HG03025 (cell line): ENCODE data around the gene IL1RAPL2.
"Not testable (repeated sequence)": the region's sequence is repeated elsewhere in the genome, so short reads cannot be mapped to it uniquely, and the experiment has no call there.

Source experiments
- ATAC-seq: cut with Tn5 transposase; IDR thresholded peaks from one replicate; pipeline ENCODE4 v1.9.1; 2021; ENCODE audit warnings: mild to moderate bottlenecking, moderate library complexity; ENCODE audit not compliant: unreplicated experiment, low FRiP score

Gene IL1RAPL2

GRCh38 chrX:105134273-105134672 lies 568.3 kb downstream of the IL1RAPL2 start:
- no peak for ATAC-seq

GRCh38 chrX:105136786-105137185 lies 570.8 kb downstream of the IL1RAPL2 start:
- ATAC-seq: no peak

- no peak for ATAC-seq
Measured at GRCh38 chrX:105150036-105150435, 584.0 kb downstream of the IL1RAPL2 start.

GRCh38 chrX:105150557-105150956 lies 584.6 kb downstream of the IL1RAPL2 start:
- no peak for ATAC-seq

- no peak for ATAC-seq
Measured at GRCh38 chrX:105167233-105167632, 601.2 kb downstream of the IL1RAPL2 start.

GRCh38 chrX:105168577-105168976 lies 602.6 kb downstream of the IL1RAPL2 start:
- no peak for ATAC-seq

- no peak for ATAC-seq
Measured at GRCh38 chrX:105173071-105173470, 607.1 kb downstream of the IL1RAPL2 start.

GRCh38 chrX:105179644-105180043 lies 613.6 kb downstream of the IL1RAPL2 start:
- no peak for ATAC-seq

- no peak for ATAC-seq
Measured at GRCh38 chrX:105189093-105189492, 623.1 kb downstream of the IL1RAPL2 start.

GRCh38 chrX:105190252-105190853 lies 624.4 kb downstream of the IL1RAPL2 start:
- no peak for ATAC-seq

- ATAC-seq: peak; percentile 71
Measured at GRCh38 chrX:105191878-105192277, 625.9 kb downstream of the IL1RAPL2 start.

- ATAC-seq: no peak
Measured at GRCh38 chrX:105209406-105209805, 643.4 kb downstream of the IL1RAPL2 start.

GRCh38 chrX:105210258-105210657 lies 644.3 kb downstream of the IL1RAPL2 start:
- ATAC-seq: no peak

GRCh38 chrX:105211066-105211575 lies 645.1 kb downstream of the IL1RAPL2 start:
- no peak for ATAC-seq

GRCh38 chrX:105219454-105220401 lies 653.7 kb downstream of the IL1RAPL2 start:
- ATAC-seq: no peak

GRCh38 chrX:105220636-105221035 lies 654.6 kb downstream of the IL1RAPL2 start, which contains the start of gene TEX13A:
Gene TEX13A (minus strand): TSS chrX:105220694. CDS start chrX:105220397, 297 bp downstream.
- ATAC-seq: no peak

- ATAC-seq: no peak
Measured at GRCh38 chrX:105221374-105221773, 655.4 kb downstream of the IL1RAPL2 start.

- no peak for ATAC-seq
Measured at GRCh38 chrX:105226499-105226898, 660.5 kb downstream of the IL1RAPL2 start.

- ATAC-seq: no peak
Measured at GRCh38 chrX:105228602-105229001, 662.6 kb downstream of the IL1RAPL2 start.

- ATAC-seq: no peak
Measured at GRCh38 chrX:105229146-105229545, 663.1 kb downstream of the IL1RAPL2 start.

GRCh38 chrX:105237407-105237806 lies 671.4 kb downstream of the IL1RAPL2 start:
- ATAC-seq: not testable (repeated sequence)
